HEK293 (cell line): Measurements from ENCODE around the gene FAM83F.
A peak's percentile ranks its signal among the peaks of the same experiment; 100 is the strongest.

Source experiments
- CTCF ChIA-PET: fragments of 350-600 bp; formaldehyde crosslinking; extraction: SDS; loops from one replicate; lab custom pipeline; 2021; ENCODE audit warnings: antibody characterized with exemption; lab: Yijun Ruan, JAX
- POLR2A ChIA-PET: fragments of 300-600 bp; formaldehyde crosslinking; extraction: SDS; loops from one replicate; lab custom pipeline; 2020; ENCODE audit warnings: antibody characterized with exemption, inconsistent platforms; lab: Yijun Ruan, JAX
- H3K27ac ChIP-seq: fragments of 200-500 bp; sonication (Bioruptor generic); 2 replicates; pipeline ENCODE4 v1.5.1; 2014; ENCODE audit warnings: low read depth, low read length, control low read depth, inconsistent platforms; ENCODE audit errors: extremely low read depth
- H3K36me3 ChIP-seq, 2 experiments: fragments of 200-500 bp in 1 of 2; sonication (Bioruptor generic) in 1 of 2; 1 replicate in 1 of 2; 2 replicates in 1 of 2; pipeline ENCODE4 v1.5.1; 2014 to 2017; ENCODE audit warnings: inconsistent platforms in 2 of 2, low read length in 2 of 2; ENCODE audit not compliant: control insufficient read depth in 2 of 2, insufficient read depth in 1 of 2
- H3K4me1 ChIP-seq: fragments of 200-500 bp; sonication (Bioruptor generic); 2 replicates; pipeline ENCODE4 v1.5.1; 2014; ENCODE audit warnings: mild to moderate bottlenecking, low read length, inconsistent platforms; ENCODE audit not compliant: control insufficient read depth, insufficient read depth
- H3K4me3 ChIP-seq: 2 replicates; pipeline ENCODE4 v1.5.1; 2011; ENCODE audit warnings: low read depth, mild to moderate bottlenecking, control low read depth, low read length, moderate library complexity
- H3K9me3 ChIP-seq: fragments of 200-500 bp; sonication (Bioruptor generic); 2 replicates; pipeline ENCODE4 v1.5.1; 2014; ENCODE audit warnings: low read depth, low read length, inconsistent platforms; ENCODE audit not compliant: control insufficient read depth, insufficient read depth
- EGR2 ChIP-seq: fragments of 450-650 bp; formaldehyde crosslinking; IDR thresholded peaks from 2 replicates; pipeline ENCODE4 v1.5.1; 2016; ENCODE audit warnings: low read depth, missing biosample characterization, missing genetic modification characterization
- GFI1B ChIP-seq: fragments of 450-650 bp; formaldehyde crosslinking; IDR thresholded peaks from 2 replicates; pipeline ENCODE4 v1.5.1; 2016; ENCODE audit warnings: missing biosample characterization, missing genetic modification characterization
- KLF10 ChIP-seq: fragments of 450-650 bp; IDR thresholded peaks from 2 replicates; pipeline ENCODE4 v1.5.1; 2018; ENCODE audit warnings: missing biosample characterization, mild to moderate bottlenecking, missing genetic modification characterization
- OSR2 ChIP-seq: fragments of 450-650 bp; formaldehyde crosslinking; IDR thresholded peaks from 2 replicates; pipeline ENCODE4 v1.5.1; 2016; ENCODE audit warnings: missing biosample characterization, missing genetic modification characterization
- OVOL3 ChIP-seq: fragments of 450-650 bp; formaldehyde crosslinking; IDR thresholded peaks from 2 replicates; pipeline ENCODE4 v1.5.1; 2016; ENCODE audit warnings: missing biosample characterization, missing genetic modification characterization
- PRDM6 ChIP-seq: fragments of 450-650 bp; formaldehyde crosslinking; IDR thresholded peaks from 2 replicates; pipeline ENCODE4 v1.5.1; 2017; ENCODE audit warnings: missing biosample characterization, missing genetic modification characterization
- REPIN1 ChIP-seq: fragments of 450-650 bp; formaldehyde crosslinking; IDR thresholded peaks from 2 replicates; pipeline ENCODE4 v1.5.1; 2017; ENCODE audit warnings: missing biosample characterization, missing genetic modification characterization, low read depth
- TCF7L2 ChIP-seq: IDR thresholded peaks from 2 replicates; pipeline ENCODE4 v1.6.1; 2011; ENCODE audit warnings: low read depth, mild to moderate bottlenecking, inconsistent platforms, low read length, moderate library complexity, borderline replicate concordance
- ZBTB10 ChIP-seq: fragments of 450-650 bp; formaldehyde crosslinking; IDR thresholded peaks from 2 replicates; pipeline ENCODE4 v1.5.1; 2016; ENCODE audit warnings: missing biosample characterization, missing genetic modification characterization
- ZBTB17 ChIP-seq: fragments of 450-650 bp; formaldehyde crosslinking; IDR thresholded peaks from 2 replicates; pipeline ENCODE4 v1.5.1; 2016; ENCODE audit warnings: missing biosample characterization, missing genetic modification characterization
- ZBTB21 ChIP-seq: fragments of 450-650 bp; formaldehyde crosslinking; IDR thresholded peaks from 2 replicates; pipeline ENCODE4 v1.5.1; 2017; ENCODE audit warnings: missing biosample characterization, missing genetic modification characterization
- ZBTB7A ChIP-seq: fragments of 450-650 bp; formaldehyde crosslinking; IDR thresholded peaks from 2 replicates; pipeline ENCODE4 v1.5.1; 2016; ENCODE audit warnings: low read depth, missing biosample characterization, missing genetic modification characterization
- ZBTB8A ChIP-seq: fragments of 450-650 bp; formaldehyde crosslinking; IDR thresholded peaks from 2 replicates; pipeline ENCODE4 v1.5.1; 2016; ENCODE audit warnings: missing biosample characterization, missing genetic modification characterization
- ZNF121 ChIP-seq: fragments of 450-650 bp; formaldehyde crosslinking; IDR thresholded peaks from 2 replicates; pipeline ENCODE4 v1.5.1; 2016; ENCODE audit warnings: missing biosample characterization, missing genetic modification characterization
- ZNF26 ChIP-seq: fragments of 450-650 bp; formaldehyde crosslinking; IDR thresholded peaks from 2 replicates; pipeline ENCODE4 v1.5.1; 2016; ENCODE audit warnings: missing biosample characterization, missing genetic modification characterization
- ZNF324 ChIP-seq: fragments of 450-650 bp; formaldehyde crosslinking; IDR thresholded peaks from 2 replicates; pipeline ENCODE4 v1.5.1; 2016; ENCODE audit warnings: missing biosample characterization, missing genetic modification characterization
- ZNF37A ChIP-seq: fragments of 450-650 bp; IDR thresholded peaks from 2 replicates; pipeline ENCODE4 v1.5.1; 2018; ENCODE audit warnings: missing biosample characterization, missing genetic modification characterization
- ZNF639 ChIP-seq: fragments of 450-650 bp; formaldehyde crosslinking; IDR thresholded peaks from 2 replicates; pipeline ENCODE4 v1.5.1; 2016; ENCODE audit warnings: missing biosample characterization, missing genetic modification characterization
- ZNF768 ChIP-seq: fragments of 450-650 bp; formaldehyde crosslinking; IDR thresholded peaks from 2 replicates; pipeline ENCODE4 v1.5.1; 2018; ENCODE audit warnings: missing biosample characterization, mild to moderate bottlenecking, missing genetic modification characterization
- ZNF785 ChIP-seq: fragments of 450-650 bp; formaldehyde crosslinking; IDR thresholded peaks from 2 replicates; pipeline ENCODE4 v1.5.1; 2016; ENCODE audit warnings: missing biosample characterization, missing genetic modification characterization

FAM83F gene

GRCh38 chr22:40041366-40042137 lies 46.8 kb downstream of the FAM83F start:
- no peaks in the 10 kb centered on the region for H3K36me3 ChIP-seq
- H3K9me3 ChIP-seq: no peaks in the 10 kb centered on the region
- CTCF ChIA-PET: interaction anchor here (0.7 to 7.1 kb wide), 7 partner anchors 12 to 512 kb away, joined by 3 to 50 read pairs (median 16); no protein-coding TSS in a partner anchor
- H3K4me3 ChIP-seq: no peak overlapping the region
- POLR2A ChIA-PET: interaction anchor here (1.0 to 2.1 kb wide), 6 partner anchors 10 to 521 kb away, joined by 3 to 14 read pairs (median 6); partner anchors contain the start of genes ADSL, ATF4 and TNRC6B
- H3K27ac ChIP-seq: peak overlapping the region; percentile 76
- TF ChIP-seq OSR2 (tag by site-specific recombination) (no peak), ZBTB8A (tag by site-specific recombination) (0 out of 2 replicates have a peak, but pooled peaks have one; percentile 31), PRDM6 (no peak), TCF7L2 (no peak), ZBTB7A (tag by site-specific recombination) (no peak), EGR2 (tag by site-specific recombination) (no peak), ZBTB10 (tag by site-specific recombination) (no peak), ZBTB17 (tag by site-specific recombination) (peak; percentile 14; the same call in 1 of the 2 replicates), ZNF324 (tag by site-specific recombination) (no peak), ZNF768 (tag by site-specific recombination) (no peak), ZNF37A (tag by site-specific recombination) (no peak), ZBTB21 (tag by site-specific recombination) (no peak), ZNF639 (no peak), ZNF121 (tag by site-specific recombination) (0 out of 2 replicates have a peak, but pooled peaks have one; percentile 58), REPIN1 (tag by site-specific recombination) (no peak), ZNF26 (tag by site-specific recombination) (no peak), GFI1B (tag by site-specific recombination) (no peak), ZNF785 (tag by site-specific recombination) (no peak), OVOL3 (no peak), KLF10 (tag by site-specific recombination) (no peak)
- H3K4me1 ChIP-seq: peaks cover 20% of the 10 kb centered on the region
